HG03342 (cell line): Measurements from ENCODE around the gene SLC7A5.
"Not testable (repeated sequence)": the region's sequence is repeated elsewhere in the genome, so short reads cannot be mapped to it uniquely, and the experiment has no call there.

Source experiments
- ATAC-seq: cut with Tn5 transposase; IDR thresholded peaks from one replicate; pipeline ENCODE4 v1.9.1; 2021; ENCODE audit warnings: mild to moderate bottlenecking, moderate library complexity; ENCODE audit not compliant: unreplicated experiment

SLC7A5 gene

GRCh38 chr16:87824016-87824990 is 45.0 kb downstream of the SLC7A5 start:
- ATAC-seq: no peak

GRCh38 chr16:87823181-87823929 is 46.0 kb downstream of the SLC7A5 start:
- ATAC-seq: no peak

GRCh38 chr16:87822108-87822970 is 47.0 kb downstream of the SLC7A5 start:
- no peak for ATAC-seq

DNA sequence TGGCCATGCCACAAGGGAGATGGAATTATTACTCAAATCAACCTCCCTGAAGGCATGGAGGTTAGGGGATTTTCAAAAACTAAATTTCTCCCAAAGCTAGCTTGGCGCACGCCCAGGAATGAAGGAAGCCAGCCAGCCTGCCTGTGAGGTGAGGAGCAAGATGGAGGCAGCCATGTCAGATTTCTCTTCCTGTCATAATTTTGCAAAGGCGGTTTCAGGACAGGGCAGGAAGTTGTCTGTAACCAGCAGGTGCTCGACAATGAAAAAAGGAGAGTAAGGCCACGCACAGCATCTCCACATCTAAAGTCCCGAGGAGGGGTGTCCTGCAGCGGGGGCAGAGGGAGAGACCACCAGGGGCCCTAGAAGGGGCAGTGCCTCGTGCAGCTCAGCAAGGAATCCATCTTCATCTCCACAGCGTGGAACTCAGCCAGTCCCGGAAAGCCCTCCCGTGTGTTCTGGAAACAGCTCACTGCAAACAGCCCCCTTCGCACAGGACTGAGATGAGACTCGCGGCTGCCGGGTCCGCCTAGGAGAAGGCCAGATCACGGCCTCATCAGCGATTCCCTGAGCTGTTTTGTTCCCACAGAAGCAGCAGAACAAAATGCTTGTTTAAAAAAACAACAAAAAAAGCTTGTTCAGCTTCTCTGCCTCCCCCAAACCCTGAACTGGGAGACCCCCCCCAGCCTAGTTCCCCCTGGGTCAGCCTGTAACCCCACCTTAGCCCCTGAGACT is 47.8 kb downstream of the SLC7A5 start:
- ATAC-seq: no peak

DNA sequence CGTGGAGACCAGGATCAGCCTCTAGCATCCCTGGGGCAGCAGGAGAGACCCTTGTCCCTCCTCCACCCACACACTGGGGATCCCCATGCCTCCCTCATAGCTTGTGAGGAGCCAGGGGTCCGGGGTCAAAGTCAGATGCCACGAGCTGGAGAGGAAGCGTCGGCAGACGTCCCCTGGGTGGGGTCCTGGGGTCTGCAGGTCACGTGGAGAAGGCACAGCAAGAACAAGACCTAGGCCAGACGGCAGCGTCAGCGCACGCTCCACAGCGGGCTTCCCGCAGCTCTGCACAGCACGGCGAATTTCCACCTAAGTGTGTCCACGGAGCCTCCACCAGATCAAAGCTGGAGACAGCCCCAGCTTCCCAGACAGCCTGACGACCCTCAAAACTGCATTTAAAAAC is 49.3 kb downstream of the SLC7A5 start:
- ATAC-seq: no peak

DNA sequence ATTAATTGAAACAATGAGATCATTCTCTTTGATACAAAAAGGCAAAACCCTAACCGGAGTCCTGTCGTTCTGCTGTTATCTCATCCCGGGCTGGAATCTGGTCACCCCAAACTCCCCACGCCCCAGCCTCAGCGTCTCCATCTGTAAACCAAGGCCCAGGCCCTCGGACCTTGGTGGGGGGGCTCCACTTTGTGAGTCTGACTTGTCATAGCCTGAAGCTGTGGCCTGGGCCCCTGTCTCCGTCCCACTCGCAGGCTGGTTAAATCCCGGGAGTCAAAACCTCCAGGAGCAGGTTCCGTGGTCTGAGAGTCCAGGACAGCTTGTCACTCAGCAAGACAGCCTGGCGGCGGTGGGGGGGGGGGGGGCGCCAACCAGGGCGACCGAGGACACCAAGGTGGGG is 50.0 kb downstream of the SLC7A5 start:
- ATAC-seq: no peak

DNA sequence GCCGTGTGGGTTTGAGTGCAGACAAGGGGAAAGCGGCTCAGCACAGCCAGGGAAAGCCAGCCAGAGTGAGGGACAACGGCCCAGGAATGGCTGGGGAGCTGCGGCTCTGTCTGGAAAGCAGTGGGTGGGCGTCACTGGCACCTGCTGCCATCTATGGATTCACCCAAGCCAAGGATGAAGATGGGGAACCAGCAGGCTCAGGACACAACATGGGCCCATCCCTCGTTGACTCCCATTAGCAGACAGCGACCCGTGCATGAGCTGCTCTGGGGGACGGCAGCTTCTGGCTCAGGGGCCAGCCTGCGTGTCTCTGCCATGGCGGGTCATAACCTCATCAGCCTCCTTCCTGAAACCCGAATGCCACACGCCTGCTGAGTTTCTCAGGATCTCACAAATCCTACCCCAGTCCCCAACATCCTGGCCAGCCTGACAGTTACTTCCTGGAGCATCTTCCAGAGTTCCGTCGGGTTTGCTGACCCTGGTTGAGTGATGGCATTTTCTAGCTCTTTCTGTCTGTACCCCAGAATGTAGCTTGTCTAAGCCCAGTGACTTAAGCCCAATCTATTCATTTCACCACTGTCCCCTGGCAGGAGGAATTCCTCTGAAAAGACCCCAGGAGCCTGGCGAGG is 50.7 kb downstream of the SLC7A5 start:
- ATAC-seq: no peak

DNA sequence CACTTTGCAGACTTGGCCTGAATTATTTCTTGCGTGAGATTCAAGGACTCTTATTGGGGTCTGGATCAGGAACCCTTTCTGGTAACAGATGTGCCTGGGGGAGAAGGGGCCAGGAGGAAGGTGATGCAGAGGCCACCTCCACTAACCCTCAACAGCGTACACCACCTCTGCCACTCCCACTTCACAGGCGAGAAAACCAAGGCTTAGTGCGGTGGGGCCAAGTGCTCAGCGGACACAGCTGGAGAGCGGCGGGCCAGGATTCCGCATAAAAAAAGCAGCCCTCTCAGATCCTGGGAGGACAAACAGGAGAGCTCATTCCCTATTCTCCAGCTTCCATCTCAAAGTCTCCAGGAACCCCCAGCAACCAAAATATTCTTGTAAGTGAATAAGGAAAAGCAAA is 51.4 kb downstream of the SLC7A5 start:
- no peak for ATAC-seq

DNA sequence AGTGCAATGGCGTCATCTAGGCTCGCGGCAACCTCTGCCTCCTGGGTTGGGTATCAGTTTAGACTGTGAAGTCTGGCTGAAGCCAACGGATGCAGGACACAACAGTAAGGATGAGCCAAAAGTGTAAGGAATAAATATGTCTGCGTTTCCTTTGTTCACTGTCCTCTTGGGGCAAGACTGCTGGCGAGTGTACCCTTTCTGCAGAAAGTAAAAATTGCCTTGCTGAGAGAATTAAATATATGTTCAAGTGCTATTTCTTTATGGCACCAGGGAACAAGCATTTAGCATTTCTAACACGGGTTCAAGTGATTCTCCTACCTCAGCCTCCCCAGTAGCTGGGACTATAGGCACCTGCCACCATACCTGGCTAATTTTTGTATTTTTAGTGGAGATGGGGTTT is 51.9 kb downstream of the SLC7A5 start:
- not testable (repeated sequence) for ATAC-seq

DNA sequence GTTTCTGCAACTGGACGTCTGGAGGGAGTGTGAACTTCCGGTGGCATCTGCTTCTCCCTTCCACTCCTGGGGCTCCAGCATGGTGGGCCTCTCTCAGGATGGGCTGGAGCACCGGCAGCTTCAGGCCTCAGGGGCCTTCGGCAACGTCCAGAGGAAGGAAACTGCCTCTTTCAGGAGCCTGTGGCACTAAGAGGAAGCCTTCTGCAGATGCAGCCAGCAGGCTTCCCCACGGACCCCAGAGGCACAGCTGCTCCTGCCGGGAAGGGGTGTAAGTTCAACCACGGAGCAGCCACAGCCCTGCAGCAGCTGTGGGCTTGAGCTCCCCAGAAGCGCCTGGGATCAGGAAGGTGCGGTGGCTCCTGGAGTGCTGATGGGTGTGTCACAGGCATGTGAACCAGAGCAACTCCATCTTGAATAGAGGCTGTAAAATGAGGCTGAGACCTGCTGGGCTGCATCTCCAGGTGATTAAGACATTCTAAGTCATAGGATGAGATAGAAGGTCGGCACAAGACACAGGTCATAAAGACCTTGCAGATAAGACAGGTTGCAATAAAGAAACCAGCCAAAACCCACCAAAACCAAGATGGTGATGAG is 52.7 kb downstream of the SLC7A5 start:
- ATAC-seq: no peak

DNA sequence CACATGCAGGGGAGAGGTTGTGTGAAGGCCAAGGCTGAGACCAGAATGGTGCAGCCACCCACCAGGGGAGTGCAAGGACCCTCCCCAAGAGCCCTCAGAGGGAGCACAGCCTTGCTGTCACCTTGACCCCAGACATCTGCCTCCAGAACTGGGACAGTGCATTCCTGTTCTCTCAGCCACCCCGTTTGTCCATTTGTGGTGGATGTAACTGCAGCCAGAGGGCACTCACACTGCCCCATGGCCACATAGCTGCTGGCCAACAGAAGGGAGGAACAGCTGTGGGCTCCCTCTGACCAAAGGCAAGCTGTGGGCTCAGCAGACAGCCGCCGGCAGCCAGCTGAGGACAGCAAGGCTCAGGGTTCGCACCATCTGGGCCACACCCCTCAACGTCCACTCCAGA is 53.7 kb downstream of the SLC7A5 start:
- no peak for ATAC-seq

DNA sequence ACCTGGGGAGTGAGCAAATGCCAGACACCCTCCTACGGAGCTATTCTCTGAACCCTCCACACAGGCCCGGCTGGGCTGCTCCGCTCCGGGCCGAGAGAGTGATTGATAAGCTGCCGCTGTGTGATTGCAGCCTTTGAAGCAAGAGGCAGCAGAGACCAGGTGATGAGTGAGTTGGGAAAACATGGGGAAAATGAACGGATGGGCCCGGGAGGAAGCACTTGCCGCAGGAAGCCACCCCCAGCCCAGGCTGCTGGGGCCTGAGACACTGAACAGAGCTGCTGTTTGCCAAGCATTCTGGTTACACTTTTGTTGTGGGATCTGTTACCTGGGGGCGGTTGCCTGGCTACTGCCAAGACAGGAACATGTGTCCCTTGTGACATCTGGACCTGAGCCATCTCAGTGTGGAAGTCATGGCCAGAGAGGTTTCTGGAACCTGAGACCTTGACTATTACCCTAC is 57.1 kb downstream of the SLC7A5 start:
- ATAC-seq: no peak

GRCh38 chr16:87811454-87811853 is 57.9 kb downstream of the SLC7A5 start:
- ATAC-seq: not testable (repeated sequence)

DNA sequence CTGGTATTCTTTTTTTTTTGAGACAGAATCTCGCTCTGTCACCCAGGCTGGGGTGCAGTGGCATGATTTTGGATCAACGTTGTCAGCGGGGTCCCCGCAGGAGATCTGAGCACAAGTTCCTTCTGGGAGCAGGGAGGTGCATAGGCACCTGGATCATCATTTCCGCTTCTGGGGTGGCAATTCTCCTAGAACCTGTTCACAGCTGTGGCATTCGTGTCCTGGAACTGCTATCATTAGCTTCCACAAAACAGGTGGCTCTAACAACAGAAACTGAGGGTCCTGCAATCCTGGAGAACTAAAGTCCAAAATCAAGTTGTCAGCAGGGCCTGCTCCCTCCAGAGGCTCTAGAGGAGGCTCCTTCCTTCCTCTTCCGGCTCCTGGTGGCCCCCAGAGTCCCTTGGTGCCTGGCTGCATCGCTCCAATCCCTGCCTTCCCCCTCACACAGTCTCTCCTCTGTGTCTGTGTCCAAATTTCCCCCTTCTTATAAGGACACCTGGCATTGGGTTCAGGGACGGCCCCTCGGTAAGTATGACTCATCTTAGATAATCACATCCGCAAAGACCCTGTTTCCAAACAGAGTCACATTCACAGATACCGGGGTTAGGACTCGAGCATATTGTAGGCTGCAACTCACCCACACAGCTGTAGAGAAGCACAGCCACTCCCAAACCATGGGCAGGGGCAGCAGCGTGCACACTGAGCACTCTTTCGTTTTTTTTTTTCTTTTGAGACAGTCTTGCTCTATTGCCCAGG is 60.0 kb downstream of the SLC7A5 start:
- peak; percentile 56 for ATAC-seq

DNA sequence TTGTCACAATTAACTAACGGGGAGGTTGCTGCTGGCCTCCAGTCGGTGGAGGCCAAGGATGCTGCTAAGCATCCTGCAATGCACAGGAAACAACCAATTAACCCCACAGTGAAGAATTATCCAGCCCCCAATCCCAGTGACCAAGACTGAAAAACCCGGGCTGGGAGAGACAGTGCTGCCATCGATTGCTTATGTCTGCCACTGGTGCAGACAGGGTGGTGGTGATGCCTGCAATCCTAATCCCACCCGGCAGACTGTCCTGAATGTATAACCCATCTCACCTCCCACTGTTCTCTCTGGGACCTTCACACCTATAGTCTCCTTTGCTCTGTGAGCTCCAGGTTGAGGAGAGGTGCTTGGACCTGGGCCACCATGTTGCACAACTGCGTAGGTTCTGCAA is 61.2 kb downstream of the SLC7A5 start:
- ATAC-seq: no peak

- no peak for ATAC-seq
Measured at GRCh38 chr16:87806641-87807546, 62.4 kb downstream of the SLC7A5 start.

- no peak for ATAC-seq
Measured at GRCh38 chr16:87806261-87806640, 63.1 kb downstream of the SLC7A5 start.

DNA sequence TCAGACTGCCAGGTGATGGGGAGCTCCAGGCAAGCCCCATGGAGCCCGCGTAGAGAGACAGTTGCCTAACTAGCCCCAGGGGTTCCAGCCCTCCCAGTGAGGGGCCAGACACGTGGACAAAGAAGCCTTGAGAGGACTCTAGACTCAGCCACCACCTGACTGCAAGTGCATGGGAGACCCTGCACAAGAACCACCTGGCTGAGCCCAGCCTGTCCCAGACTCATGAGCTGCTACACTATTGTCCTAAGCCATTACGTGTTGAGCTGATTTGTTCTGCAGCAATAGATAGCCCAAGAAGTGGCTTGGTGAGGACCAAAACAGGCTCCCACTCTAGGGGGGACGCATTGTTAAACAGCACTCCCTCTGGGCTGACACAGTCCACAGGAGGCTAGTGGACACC is 65.9 kb downstream of the SLC7A5 start:
- no peak for ATAC-seq
